Measurements from ENCODE around the gene GADD45GIP1. TPM values are rescaled to one million over a fixed set of nuclear protein-coding genes. Genes with fewer than 3 reads are reported as not detected.

The GADD45GIP1 gene
- total and polyA plus RNA-seq, 10 of the 15 experiments (the other 5 are each of a cell fraction or from before 2014, with no cell fraction given), result 5.1 to 136 (median 30.1) TPM

GRCh38 chr19:12965812-12966135 is 8.8 kb upstream of the GADD45GIP1 start:
- WGBS (ENCODE audit: insufficient coverage, insufficient replicate concordance, low lambda C conversion rate, missing lambda C conversion rate), result 44% methylated on average over 8 of the region's 8 CpGs
- Histone ChIP-seq H3K79me2 (ENCODE audit: control insufficient read depth, insufficient read depth, low read length) (no peaks in the 10 kb centered on the region), H3K4me2 (ENCODE audit: control insufficient read depth, insufficient read depth) (peak overlapping the region; percentile 100), H3K4me3 (peak overlapping the region; percentile 64; the same call in 1 of the 2 replicates), H3K27ac (ENCODE audit: control insufficient read depth, insufficient read depth) (0 out of 2 replicates have a peak overlapping the region, but pooled peaks have one; percentile 2), H4K20me1 (ENCODE audit: control insufficient read depth, insufficient read depth) (no peaks in the 10 kb centered on the region), H3K27me3 (replicated peaks in 1 of 2; ENCODE audit: control insufficient read depth in 2 of 2, insufficient read depth in 2 of 2, low read length in 1 of 2) (no peaks in the 10 kb centered on the region), H3K36me3 (ENCODE audit: control insufficient read depth in 2 of 2, insufficient read depth in 2 of 2, low read length in 1 of 2) (no peaks in the 10 kb centered on the region), H2AFZ (ENCODE audit: control insufficient read depth, low read depth, low read length) (peak overlapping the region; percentile 95), H3K4me1 (ENCODE audit: control insufficient read depth, insufficient read depth, low read length) (0 out of 2 replicates have a peak, but pooled peaks cover 3% of the 10 kb centered on the region), H3K9ac (ENCODE audit: control insufficient read depth, insufficient read depth, low read length) (peak overlapping the region; percentile 55; the same call in 1 of the 2 replicates), H3K9me3 (replicated peaks; ENCODE audit: control insufficient read depth, insufficient read depth, low read length) (no peaks in the 10 kb centered on the region)
- RAD21 ChIA-PET (ENCODE audit: unreplicated experiment), result interaction anchor here (0.7 to 2.9 kb wide), 31 partner anchors 9 to 295 kb away, joined by 3 to 31 read pairs (median 5); partner anchors contain the start of genes CALR, DNASE2, FARSA and GCDH
- POLR2A ChIA-PET, result interaction anchor here (0.6 to 2.6 kb wide), 6 partner anchors 28 to 86 kb away, joined by 3 to 11 read pairs (median 4); partner anchors contain the start of genes DNASE2 and GCDH
- ATAC-seq (no peak), FAIRE-seq (no peak), DNase-seq (ENCODE audit: low read depth, low spot score) (no peak)
- intact Hi-C loops (cut with micrococcal nuclease; ENCODE audit: unreplicated experiment), result loop anchor here (1.0 kb wide), 1 partner anchor 80 kb away; no protein-coding TSS in a partner anchor
- BruUV-seq (replicated peaks), result no TSS peak
- in situ Hi-C loops (cut with MboI), result no loop called here
- CTCF ChIA-PET, result interaction anchor here (0.6 to 7.0 kb wide), 66 partner anchors 11 to 312 kb away, joined by 3 to 182 read pairs (median 6); partner anchors contain the start of genes DNASE2, FARSA, GADD45GIP1 and GCDH
- SMC1A ChIA-PET (ENCODE audit: uncharacterized antibody, unreplicated experiment), result interaction anchor here (0.7 to 2.0 kb wide), 21 partner anchors 8 to 187 kb away, joined by 3 to 29 read pairs (median 5); partner anchors contain the start of genes DNASE2, GADD45GIP1, GCDH and KLF1
- TF ChIP-seq PKNOX1 (IDR thresholded peaks at IDR 0.05), result peak; percentile 6; the same call in 1 of the 2 replicates
- no peak for TF ChIP-seq REST (IDR thresholded peaks at IDR 0.05; ENCODE audit: low read depth, low read length)
